COR-L47 (cell line): ENCODE data around the gene TMEM236.

Experiments used
- DNase-seq: peaks from one replicate; lab custom pipeline; 2025; lab: John Stamatoyannopoulos, UW

The TMEM236 gene

DNA sequence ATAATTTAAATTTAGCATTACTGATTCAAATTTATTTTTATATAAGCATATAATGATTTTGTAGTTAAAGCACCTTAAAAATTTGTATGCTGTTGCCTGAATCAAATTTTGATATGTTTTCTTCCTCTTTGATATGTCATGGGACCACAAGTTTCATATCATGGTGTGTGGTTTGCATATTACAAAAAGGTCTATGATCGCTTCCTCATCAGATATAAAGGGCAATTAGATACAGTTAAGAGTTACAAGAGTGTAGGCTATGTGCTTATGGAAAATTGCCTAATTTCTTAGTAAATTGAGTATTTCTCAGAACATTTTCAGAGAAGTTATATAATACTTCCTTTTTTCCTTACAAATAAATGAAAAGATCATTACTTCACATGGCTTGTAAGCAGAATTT lies 79.3 kb downstream of the TMEM236 start:
- no peak for DNase-seq

DNA sequence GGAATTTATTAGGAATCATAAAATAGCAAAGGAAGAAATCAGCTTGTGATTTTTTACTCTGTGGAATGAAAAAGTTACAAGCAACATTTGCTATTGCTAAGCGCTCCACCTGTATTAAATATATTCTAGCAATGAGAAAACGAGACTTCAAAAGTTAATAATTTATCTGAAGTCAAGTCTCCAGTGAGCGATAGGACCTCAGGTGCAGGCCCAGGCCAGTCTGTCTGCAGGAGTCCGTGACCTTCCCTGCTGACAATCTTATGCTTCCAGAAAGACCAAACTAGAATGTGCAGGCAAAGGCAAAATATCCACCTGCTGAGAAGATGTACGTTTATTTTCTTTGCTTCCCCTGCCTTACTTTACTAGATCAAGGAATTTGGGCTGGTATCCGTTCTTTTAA lies 79.9 kb downstream of the TMEM236 start:
- no peak for DNase-seq

DNA sequence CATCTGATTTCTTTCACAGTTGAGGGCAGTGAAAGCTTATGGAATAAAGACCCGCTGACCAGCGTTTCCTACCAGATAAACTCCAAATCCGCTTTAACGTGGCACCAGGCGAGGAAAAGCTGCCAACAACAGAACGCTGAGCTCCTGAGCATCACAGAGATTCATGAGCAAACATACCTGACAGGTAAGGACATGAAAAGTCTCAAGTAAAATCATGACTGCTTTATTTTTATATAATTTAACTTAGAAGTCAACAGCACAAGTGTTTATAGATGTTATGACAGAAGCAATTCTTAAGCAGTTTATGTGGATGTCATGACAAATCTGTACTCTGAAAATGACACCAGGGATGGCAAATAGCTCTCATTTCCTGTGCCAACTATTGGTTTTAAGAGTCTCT lies 81.7 kb downstream of the TMEM236 start:
- DNase-seq, result no peak

DNA sequence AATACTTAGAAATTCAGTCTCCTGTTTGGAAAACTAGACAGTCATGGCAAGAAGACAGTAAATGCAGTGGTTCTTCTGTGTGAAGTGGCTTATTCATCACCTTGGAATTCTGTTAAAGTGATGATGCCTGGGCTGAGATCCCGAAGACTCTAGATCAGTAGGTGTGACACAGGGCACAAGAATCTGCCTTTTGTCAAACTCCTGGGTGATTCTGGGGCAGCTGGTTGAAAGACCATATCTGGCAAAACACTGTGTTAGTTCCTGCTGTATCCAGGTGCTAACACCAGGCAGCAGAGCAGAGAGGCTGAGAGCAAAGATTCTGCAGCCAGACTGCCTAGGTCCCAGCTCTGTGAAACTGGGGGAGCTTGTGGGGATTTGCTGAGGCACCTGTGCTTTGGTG lies 83.7 kb downstream of the TMEM236 start:
- no peak for DNase-seq

DNA sequence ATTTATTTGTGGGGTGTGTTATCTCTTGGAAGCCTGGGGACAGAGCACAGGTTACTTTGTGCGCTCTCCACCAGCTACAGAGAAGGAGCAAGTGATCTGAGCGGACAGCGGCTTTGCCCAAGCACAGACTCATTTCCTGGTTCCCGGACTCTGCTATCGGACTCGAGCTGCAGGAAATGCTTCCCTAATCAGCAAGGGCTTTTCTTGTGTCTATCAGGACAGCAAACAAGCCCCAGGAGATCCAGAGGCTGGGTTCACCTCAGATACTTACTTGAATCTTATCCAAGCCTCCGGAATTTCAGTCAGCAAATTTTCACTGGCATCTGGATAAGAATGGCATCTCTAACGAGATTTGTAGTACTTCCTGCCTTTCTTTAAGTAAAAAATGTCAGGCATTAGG lies 84.9 kb downstream of the TMEM236 start:
- DNase-seq, result no peak

DNA sequence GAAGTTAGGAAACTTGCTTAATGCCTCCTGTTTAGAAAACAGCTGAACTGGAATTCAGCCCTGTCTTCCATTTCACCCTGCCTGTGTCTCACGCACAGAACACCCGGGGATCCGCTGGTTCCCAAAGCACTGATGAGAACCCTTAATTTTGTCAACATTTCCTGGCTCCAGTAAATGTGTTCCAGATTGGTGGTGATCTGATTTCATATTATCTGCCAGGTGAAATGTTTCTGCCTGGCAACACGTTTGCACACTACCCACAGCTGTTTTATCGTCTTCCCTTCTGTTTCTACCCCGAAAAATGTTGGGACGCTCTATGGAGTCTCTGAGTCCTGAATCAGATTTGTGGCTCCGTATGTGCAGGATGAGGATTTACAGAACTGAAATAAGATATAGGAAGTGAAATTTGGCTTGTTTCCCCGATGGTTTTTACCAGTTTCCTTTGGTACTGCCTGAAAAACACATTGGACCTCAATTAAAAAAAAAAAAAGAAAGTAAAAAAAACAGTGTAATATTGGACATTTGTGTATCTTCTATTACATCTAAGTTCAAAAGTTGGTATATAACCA lies 86.2 kb downstream of the TMEM236 start:
- no peak for DNase-seq

DNA sequence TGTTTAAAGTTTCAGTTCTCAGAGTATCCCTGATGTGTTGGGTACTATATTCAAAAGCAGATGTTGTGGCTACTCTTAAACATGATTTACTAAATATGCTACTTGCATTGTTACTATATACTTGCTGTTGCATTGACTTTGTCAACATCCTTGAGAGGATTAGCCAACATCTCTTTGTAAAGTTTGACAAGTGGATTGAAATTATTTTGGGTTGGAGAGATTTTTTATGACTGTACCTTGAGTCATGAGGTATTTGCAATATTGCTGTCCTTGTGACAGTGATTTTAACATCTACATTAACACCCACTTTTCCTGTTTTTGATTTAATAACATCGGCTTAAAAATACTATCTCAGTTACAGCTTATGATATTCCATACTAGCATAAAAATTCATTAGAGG lies 89.0 kb downstream of the TMEM236 start:
- no peak for DNase-seq

DNA sequence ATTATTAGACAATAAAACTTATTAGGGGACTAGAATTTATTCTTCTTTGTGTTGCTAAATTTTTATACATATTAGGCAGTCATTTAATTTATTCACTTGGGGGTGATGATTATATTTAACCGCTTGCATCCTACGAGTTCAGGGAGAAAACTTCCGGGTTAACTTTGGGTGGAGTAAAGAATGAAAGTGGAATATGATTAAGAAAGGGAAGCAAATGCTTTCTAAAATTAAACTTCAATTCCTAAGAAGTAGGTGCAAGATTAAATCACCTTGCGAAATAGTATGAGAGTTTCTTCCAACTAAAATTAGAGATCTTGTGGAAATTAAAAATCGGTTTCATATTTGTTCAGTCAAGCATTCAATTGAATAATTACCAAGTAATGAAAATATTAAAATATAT lies 90.6 kb downstream of the TMEM236 start:
- no peak for DNase-seq

DNA sequence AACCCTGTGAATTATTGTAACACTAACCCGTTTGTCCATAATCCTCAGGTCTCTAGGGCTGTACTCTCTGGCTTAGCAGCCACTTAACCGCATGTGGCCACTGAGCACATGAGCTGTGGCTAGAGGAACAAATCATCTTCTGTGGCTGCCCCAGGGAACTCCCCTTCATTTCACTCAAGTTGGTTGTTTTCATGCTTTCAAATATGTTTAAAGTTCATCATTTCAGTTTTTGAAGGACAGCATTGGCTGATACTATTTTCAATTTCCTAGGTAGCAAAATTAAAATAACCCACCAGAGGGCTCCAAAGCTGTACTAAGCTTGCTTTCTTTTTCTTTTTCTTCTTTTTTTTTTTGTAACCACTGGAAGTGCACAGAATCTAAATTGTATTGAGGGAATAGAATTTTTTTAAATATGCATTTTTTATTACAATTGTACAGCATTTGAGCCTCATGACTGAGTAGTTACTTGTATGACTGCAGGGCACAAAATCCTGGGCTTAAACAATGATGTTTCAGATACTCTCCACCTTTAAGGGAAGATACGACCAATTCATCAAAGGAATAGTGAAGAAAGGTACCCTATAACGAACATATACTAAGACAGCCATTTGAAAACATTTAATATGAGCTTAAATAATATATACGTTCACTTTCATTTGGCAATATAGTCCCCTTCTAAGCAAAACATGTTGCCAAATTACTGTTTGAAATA lies 95.7 kb downstream of the TMEM236 start:
- DNase-seq, result no peak

DNA sequence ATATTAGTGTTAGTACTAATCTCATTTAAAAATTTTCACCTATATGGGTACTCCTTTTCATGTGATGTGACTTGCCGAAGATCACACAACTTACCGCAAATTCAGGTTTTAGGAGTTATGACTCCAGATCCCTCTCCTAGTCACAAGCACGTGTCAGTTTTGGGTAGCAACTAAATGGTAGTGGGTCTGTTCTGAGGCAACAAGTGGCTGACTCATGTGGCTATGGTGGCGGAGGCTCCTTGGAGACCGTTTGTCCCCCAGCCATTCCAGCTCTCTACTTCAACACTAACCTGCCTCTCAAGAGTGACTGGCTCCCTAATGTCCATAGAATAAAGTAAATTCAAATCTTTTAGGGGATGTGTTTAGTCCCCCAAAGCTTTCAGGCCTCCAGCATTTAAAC lies 96.6 kb downstream of the TMEM236 start:
- DNase-seq, result no peak
